PC-9 (cell line): ENCODE results near the gene FNDC11.

ENCODE experiments used
- EZH2 ChIP-seq: fragments of 200-600 bp; sonication (generic); IDR thresholded peaks from 2 replicates; pipeline ENCODE4 v1.8.0; 2017; ENCODE audit warnings: antibody characterized with exemption, low read depth
- TF ChIP-seq, protein P1 (sequence below): fragments of 200-600 bp; sonication (generic); conservative IDR thresholded peaks from 2 replicates; pipeline ENCODE4 v1.6.1; 2017; ENCODE audit warnings: mixed run types, antibody characterized with exemption, mild to moderate bottlenecking, moderate library complexity

DNA sequence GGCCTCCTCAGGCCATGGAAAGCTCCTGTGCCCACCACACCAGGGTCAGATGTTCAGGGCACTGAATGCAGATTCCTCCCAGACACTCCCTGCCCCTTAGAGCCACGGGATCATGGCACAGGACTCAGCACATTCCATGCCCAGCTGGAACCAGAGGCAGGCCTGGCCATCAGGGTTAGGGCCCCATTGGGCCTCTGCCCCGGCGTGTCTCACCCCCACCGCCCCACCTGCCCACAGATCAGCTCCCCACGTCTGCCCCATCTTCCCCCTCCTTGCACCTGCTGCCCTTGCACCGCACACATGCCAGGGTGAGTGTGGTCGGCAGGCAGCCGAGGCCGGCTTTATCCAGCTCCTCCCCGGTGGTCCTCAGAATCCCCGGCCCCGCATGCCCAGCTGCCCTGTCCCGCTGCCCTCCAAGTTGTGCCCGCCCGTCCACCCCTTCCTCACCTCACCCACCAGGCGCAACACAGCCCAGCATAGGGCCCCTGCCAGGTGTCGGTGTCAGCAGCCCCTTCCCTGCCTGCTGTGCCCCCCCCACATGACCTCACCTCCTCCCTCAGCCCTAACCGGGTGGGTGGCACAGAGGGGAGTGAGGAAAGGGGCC is 4.2 kb upstream of the FNDC11 start:
- TF ChIP-seq EZH2 = no peak
- TF ChIP-seq, protein P1, sequence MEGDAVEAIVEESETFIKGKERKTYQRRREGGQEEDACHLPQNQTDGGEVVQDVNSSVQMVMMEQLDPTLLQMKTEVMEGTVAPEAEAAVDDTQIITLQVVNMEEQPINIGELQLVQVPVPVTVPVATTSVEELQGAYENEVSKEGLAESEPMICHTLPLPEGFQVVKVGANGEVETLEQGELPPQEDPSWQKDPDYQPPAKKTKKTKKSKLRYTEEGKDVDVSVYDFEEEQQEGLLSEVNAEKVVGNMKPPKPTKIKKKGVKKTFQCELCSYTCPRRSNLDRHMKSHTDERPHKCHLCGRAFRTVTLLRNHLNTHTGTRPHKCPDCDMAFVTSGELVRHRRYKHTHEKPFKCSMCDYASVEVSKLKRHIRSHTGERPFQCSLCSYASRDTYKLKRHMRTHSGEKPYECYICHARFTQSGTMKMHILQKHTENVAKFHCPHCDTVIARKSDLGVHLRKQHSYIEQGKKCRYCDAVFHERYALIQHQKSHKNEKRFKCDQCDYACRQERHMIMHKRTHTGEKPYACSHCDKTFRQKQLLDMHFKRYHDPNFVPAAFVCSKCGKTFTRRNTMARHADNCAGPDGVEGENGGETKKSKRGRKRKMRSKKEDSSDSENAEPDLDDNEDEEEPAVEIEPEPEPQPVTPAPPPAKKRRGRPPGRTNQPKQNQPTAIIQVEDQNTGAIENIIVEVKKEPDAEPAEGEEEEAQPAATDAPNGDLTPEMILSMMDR = no peak
